Measurements from ENCODE around the gene FXR1.

FXR1 gene

GRCh38 chr3:181009225-181009624, 96.8 kb downstream of the FXR1 start:
- DNase-seq = no peak

DNA sequence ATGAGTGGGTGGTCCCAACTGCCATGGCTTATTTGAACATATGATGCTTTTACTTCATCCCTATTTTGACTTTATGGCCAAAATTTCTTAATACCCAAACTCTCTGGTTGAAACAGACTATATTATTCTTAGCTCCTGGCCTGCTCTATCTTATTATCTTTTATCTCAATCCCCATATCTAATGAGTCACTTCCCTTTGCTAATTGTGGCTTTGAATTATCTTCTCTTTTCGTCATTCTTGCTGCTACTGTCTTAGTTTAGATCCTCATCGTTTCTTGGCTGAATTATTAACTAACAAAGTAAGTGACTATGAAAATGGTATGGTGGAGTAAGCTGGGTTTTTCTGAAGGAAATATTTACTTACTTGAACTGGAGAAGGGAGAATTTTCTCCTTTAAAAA, 105.2 kb downstream of the FXR1 start:
- DNase-seq = no peak

DNA sequence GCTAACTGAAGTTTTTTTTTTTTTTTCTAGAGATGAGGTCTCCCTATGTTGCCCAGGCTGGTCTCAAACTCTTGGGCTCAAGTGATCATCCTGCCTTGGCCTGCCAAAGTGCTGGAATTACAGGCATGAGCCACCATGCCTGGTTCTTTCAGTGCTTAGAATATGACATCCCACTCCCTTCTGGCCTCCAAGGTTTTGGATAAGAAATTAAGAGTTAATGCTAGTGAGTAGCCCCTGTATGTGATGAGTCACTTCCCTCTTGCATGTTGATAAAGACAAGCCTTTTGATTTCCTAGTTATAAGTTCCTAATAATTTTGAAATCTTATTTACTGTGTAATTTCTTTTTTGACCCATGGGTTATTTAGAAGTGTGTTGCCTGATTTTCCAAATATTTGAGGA, 112.7 kb downstream of the FXR1 start:
- no peak for DNase-seq

DNA sequence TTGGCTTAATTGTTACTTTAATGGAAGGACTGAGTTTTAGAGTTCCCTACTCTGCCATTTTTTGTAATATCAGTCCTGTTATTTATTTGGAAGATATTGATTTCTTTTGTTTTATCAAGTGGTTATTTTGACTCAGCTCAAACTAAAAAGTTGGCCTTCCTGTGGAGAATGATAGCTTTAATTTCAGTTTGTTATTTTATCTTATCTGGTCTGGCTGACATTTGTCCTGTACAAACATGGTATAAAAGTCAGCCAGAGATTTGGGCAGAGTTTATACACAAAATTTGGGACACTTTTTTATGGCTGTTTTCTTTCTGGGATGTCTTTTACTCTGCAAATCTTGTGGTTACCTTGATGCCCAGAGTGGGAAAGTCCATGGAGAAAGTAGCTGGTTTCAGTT, 118.5 kb downstream of the FXR1 start:
- no peak for DNase-seq

Measured in NCI-H82 (cell line).